Measurements from ENCODE around the gene LPCAT1.

DNA sequence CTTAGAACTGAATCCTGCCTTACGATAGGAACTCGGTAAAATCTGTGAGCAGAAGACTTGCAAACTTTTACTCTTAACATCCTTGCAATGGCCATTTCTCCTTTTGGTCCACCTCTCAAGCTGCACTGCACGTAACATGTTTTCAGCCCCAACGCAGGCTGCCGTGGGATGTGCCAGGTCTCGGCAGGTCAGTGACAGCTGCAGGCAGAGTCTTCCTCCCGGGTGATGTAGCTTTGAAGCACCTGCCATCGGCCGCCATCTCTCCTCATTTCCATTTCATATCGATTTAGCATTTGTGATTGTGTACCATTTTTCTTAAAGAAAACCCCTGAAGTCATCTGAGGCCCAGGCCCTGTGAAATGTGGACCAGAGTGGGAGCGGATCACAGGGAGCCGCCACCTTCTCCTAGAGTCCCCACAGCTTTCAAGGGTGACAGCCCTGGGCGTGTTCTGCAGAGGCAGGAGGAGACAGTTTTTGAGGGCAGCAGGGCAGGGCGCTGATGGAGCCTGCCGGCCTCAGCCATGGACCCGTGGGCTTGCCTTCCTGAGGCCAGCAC is 25.8 kb upstream of the LPCAT1 start:
- TF ChIP-seq YY1 (IDR thresholded peaks at IDR 0.05; ENCODE audit: insufficient read depth, insufficient read length) (no peak), ZNF274 (IDR thresholded peaks at IDR 0.05; ENCODE audit: low read depth, low read length) (no peak)
